Astrocyte (in vitro differentiated cells and primary cell): ENCODE measurements around the gene CDKN2B-AS1.

Source experiments
- EZH2 ChIP-seq: IDR thresholded peaks from 2 replicates; pipeline ENCODE4 v1.6.1; 2012; ENCODE audit warnings: mild to moderate bottlenecking, low read length, inconsistent platforms; ENCODE audit not compliant: insufficient read depth
- TF ChIP-seq, protein P1 (sequence below): IDR thresholded peaks from 2 replicates; pipeline ENCODE4 v1.5.1; 2011; ENCODE audit warnings: low read depth, mild to moderate bottlenecking, inconsistent platforms, low read length, moderate library complexity; ENCODE audit not compliant: insufficient read depth

DNA sequence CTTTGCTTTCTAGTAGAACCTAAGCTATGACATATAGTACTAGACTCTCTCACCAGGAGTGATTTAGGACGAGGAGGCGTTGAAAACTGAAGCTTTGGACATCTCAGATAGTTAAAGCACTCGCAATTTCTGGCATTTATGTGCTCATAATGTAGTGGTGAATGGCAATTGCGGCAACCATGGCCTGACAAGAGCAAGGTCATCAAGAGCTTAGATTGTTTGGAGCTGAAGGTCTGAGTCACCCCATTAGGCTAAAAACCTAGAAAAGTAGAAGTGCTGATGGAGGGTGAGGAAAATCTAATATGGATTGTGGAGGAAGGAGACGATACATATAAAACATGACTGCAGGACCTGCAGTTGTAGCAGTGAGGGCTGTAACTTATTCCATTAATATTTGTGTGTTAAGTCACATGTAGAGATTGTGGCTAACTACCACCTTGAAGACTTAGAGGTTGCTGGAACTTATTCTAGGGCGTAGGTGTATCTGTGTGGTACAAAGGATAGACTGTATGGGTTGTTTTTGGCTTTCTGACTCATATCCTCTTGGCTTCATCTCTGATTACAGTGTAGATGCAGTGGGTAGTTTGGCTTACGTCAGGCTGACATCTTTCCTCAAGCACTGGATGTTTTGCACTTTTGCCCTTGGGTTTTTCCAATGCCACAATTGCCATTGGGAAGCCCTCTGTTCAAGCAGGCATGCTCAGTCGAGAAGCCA lies 153.4 kb downstream of the CDKN2B-AS1 start:
- TF ChIP-seq EZH2 = no peak
- TF ChIP-seq, protein P1, sequence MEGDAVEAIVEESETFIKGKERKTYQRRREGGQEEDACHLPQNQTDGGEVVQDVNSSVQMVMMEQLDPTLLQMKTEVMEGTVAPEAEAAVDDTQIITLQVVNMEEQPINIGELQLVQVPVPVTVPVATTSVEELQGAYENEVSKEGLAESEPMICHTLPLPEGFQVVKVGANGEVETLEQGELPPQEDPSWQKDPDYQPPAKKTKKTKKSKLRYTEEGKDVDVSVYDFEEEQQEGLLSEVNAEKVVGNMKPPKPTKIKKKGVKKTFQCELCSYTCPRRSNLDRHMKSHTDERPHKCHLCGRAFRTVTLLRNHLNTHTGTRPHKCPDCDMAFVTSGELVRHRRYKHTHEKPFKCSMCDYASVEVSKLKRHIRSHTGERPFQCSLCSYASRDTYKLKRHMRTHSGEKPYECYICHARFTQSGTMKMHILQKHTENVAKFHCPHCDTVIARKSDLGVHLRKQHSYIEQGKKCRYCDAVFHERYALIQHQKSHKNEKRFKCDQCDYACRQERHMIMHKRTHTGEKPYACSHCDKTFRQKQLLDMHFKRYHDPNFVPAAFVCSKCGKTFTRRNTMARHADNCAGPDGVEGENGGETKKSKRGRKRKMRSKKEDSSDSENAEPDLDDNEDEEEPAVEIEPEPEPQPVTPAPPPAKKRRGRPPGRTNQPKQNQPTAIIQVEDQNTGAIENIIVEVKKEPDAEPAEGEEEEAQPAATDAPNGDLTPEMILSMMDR = no peak
